ENCODE data around the gene OSBPL10.
"Not testable (repeated sequence)": the region's sequence is repeated elsewhere in the genome, so short reads cannot be mapped to it uniquely, and the experiment has no call there.

Gene OSBPL10

GRCh38 chr3:31692751-31693150 is 288.3 kb downstream of the OSBPL10 start:
- no peak for DNase-seq

- no peak for DNase-seq
These were observed 290.3 kb downstream of the OSBPL10 start for GRCh38 chr3:31690771-31691170.

- not testable (repeated sequence) for DNase-seq
These were observed 291.5 kb downstream of the OSBPL10 start for GRCh38 chr3:31689523-31689922.

- no peak for DNase-seq
These were observed 292.1 kb downstream of the OSBPL10 start for GRCh38 chr3:31688984-31689383.

DNA sequence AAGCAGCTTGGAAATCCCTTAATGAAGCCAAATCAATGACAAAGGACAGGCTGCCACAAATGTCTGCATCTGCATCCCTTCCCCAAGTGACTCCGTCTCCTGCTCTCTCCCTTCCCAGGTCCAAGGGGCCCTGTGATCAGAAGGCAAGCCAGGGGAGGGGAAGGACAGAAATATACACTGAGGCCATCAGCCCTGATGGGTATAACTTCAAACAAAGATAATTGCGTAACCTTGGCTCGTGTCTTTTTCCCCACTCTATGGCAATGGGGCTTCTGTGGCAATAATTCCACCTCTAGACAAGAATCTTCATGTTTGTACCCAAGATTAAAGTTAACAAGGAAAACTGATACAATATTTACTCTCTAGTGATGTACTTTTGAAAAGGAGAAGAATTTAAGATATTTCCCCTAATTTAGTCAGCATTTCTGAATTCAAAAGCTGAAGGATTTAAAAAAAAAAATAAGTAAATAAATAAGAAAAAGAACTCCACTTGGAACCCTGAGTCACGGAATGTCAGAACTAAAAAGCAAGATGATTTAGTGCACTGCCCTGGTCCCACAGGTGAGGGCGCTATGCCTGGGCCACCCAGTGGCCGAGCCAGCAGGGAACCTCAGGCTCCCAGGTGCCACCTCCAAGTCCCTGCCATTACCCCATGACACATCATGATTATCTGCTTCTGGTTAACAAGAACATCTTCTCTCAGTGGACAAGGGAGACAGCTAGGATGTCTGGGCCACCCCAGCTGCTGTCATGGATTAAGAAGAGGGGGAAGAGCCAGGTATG is 293.9 kb downstream of the OSBPL10 start:
- no peak for DNase-seq

GRCh38 chr3:31680072-31680870 is 300.8 kb downstream of the OSBPL10 start:
- no peak for DNase-seq

DNA sequence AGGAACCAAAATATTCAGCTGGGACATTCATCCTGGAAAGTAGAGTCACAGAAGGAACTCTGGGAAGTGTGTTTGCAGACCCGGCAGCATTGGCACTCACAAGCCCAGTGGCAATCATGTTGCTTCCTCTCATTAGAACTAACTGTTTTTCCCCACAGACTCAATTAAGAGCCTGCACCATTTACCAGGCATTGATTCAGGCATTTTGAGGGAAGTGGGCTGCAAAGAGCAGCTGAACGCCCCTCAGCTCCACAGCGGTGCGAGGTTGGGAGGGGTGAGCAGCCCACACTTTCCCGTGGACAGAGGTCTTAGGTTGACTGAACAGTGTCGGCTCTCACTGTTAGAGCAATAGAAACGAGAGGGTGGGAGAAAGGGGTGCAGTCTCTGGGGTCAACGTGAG is 304.5 kb downstream of the OSBPL10 start:
- DNase-seq = no peak

DNA sequence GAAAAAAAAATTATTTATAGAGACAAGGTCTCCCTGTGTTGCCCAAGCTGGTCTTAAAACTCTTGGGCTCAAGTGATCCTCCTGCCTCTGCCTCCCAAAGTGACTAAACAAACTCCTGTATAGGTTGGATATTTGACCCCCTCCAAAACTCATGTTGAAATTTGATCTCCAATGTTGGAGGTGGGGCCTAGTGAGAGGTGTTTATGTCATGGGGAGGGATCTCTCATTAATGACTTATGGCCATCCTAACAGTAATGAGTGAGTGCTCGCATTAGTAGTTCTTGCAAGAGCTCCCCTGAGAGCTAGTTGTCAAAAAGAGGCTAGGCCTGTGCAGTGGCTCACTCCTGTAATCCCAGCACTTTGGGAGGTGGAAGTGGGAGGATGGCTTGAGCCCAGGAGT is 307.1 kb downstream of the OSBPL10 start:
- DNase-seq = no peak

GRCh38 chr3:31671976-31672375 is 309.1 kb downstream of the OSBPL10 start:
- no peak for DNase-seq

- DNase-seq = no peak
These were observed 309.6 kb downstream of the OSBPL10 start for GRCh38 chr3:31671451-31671850.

DNA sequence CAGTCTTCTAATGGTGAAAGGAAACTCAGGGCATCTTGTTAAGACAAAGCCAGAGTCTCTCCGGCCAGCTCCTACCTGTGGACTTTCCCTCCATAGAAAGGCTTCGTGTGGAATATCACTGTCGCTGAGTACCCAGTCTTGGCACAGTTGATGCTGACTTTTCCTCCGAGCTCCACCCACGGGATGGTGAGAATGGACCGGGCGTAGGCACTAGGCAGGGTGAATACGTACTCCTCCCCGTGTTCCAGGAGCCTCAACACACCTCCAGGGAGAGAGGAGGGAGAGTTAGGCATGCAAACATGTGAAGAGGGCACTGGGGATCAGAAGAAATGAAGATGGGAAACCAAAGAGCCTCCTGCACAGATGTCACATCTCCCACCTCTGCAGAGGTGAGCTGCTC is 310.3 kb downstream of the OSBPL10 start:
- DNase-seq = no peak

GRCh38 chr3:31670136-31670535 is 310.9 kb downstream of the OSBPL10 start:
- DNase-seq = no peak

DNA sequence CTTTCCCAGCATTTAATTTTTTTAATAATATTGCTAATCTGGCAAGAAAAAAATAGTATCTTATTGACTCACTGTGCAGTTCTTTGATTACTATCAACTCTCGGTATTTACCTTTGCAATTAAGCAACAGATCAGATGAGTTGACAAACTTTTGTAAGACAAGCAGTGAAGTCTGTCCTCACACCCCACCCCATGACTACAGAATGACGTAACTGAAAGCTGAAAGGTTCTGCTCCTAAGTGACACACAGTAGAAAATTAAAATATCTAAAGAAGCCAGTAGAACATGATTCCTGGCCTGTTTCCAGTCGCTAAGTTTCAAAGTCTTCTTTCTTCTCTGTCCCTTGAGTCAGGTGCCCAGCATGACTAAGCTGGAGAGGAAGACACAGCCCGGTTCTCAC is 312.8 kb downstream of the OSBPL10 start:
- no peak for DNase-seq

DNA sequence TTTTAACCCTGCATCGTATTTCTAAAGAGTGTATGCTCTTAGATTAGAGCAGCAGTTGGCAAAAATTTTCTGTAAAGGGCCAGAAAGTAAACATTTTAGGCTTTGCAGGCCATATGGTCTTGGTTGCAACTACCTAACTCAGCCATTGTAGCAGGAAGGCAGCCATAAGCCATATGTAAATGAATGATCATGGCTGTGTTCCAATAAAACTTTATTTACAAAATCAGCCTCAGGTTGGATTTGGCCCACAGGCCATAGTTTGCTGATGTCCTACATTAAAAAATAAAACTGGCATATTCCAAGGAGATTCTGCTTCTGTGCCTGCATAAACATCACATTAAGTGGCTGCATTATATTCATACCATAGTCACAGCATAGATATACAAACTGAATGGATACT is 313.5 kb downstream of the OSBPL10 start:
- no peak for DNase-seq

- no peak for DNase-seq
These were observed 317.0 kb downstream of the OSBPL10 start for GRCh38 chr3:31664031-31664430.

DNA sequence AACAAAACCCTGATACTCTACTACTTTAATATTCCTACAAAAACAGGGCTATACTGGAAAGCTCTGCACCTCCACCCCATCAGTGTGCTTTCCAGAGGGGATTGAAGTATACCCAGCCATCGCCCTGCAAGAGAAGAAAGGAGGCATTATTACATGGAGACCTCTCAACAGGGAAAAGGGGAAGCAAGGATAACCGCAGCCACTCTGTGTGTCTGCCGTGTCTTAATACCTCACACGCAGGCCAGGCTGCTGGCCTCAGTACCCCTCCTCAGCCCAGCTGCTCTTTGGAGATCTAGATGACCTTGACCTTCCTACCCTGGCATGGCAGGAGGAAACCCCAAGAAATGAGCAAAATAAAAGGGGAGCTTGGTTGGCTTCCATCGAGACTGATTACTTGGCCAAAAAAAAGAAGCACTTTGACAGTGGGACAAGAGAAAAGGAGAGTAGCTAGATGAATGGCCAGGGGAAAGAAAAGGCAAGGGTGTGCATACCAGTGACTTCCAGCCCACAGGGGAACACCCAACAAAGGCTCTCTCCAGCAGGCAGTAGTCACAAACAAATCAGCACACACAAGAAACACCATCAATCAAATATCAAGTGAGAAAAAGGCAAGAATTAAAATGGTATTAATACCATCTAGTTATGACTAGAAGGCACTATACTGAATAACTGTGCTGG is 318.9 kb downstream of the OSBPL10 start:
- no peak for DNase-seq

DNA sequence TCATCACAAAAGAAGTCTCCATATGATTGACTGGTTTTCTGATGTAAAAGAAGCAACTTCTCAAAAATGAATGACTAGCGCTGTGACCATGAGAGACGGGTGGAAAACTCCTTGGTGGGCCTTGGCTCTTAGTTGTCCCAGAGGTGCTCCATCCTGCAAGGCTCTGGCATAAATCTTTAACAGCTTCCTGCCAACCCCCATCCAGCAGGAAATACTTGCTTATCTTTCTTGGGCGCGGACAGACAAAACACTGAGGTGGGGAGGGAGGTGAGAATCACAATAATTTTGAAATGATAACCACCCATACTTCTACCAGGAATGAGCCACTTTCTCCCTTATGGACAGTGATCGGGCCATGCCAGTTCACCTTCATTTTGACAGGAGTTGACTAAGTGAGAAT is 319.8 kb downstream of the OSBPL10 start:
- DNase-seq = no peak

DNA sequence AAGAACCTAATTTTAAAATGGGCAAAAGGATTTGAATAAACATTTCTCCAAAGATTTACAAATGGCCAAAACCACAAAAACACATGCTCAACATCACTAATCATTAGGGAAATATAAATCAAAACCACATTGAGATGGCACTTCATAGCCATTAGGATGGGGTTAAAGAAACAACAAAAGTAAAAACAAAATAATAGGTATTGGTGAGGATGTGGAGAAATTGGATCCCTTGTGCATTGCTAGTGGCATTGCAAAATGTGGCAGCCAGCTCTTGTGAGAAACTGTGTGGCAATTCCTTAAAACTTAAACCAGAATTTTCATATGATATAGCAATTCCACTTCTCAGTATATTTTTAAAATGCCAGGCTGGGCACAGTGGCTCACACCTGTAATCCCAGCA is 321.8 kb downstream of the OSBPL10 start:
- DNase-seq = no peak

DNA sequence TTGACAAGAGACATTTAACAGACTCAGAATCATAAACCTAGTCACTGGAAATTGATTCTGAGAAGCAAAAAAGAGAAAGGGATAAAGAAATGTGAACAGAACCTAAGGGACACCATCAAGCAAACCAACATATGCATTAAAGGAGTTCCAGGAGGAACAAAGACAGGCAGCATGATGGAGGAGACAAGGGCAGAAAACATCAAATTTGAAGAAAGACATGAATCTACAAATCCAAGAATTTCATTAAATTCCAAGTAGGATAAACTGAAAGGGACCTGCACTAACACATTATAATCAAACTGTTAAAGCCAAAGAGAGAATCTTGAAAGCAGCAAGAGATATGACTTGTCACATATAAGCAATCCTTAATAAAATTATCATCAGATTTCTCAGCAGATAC is 326.1 kb downstream of the OSBPL10 start:
- no peak for DNase-seq

GRCh38 chr3:31653464-31653863 is 327.6 kb downstream of the OSBPL10 start:
- DNase-seq = no peak

DNA sequence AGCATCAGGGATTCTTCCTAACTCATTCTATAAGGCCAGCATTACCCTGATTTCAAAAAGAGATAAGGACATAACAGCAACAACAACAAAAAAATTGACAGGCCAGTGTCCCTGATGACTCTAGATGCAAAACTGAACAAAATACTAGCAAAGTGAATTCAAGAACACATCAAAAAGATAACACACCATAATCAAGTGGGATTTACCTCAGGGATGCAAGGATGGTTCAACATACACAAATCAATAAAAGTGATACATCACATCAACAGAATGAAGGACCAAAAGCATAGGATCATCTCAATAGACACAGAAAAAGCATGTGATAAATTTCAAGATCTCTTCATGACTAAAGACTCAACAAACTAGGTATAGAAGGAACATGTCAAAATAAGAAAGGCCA is 328.8 kb downstream of the OSBPL10 start:
- DNase-seq = no peak

- DNase-seq = no peak
These were observed 332.6 kb downstream of the OSBPL10 start for GRCh38 chr3:31648286-31648968.

DNA sequence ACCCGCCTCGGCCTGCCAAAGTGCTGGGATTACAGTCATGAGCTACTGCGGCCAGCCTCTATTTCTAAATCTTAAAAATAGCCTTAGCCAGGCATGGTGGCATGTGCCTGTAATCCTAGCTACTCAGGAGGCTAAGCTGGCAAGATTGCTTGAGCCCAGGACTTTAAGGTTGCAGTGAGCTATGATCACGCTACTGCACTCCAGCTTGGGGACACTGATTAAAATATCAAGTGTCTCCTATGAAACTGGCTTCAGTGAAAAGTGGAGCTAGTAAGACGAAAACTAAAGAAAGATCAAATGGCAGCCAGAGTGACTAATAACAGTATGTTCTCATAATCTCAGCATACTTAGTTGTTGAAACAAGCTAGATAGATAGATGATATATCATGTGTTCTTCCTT is 335.8 kb downstream of the OSBPL10 start:
- no peak for DNase-seq

Data from NCI-H2081 (cell line).